HG03066 (cell line): Measurements from ENCODE around the gene UGT1A9.
"Not testable (repeated sequence)": the region's sequence is repeated elsewhere in the genome, so short reads cannot be mapped to it uniquely, and the experiment has no call there.

Experiments used
- ATAC-seq: cut with Tn5 transposase; IDR thresholded peaks from one replicate; pipeline ENCODE4 v1.9.1; 2021; ENCODE audit warnings: low read depth; ENCODE audit not compliant: unreplicated experiment

UGT1A9 gene

DNA sequence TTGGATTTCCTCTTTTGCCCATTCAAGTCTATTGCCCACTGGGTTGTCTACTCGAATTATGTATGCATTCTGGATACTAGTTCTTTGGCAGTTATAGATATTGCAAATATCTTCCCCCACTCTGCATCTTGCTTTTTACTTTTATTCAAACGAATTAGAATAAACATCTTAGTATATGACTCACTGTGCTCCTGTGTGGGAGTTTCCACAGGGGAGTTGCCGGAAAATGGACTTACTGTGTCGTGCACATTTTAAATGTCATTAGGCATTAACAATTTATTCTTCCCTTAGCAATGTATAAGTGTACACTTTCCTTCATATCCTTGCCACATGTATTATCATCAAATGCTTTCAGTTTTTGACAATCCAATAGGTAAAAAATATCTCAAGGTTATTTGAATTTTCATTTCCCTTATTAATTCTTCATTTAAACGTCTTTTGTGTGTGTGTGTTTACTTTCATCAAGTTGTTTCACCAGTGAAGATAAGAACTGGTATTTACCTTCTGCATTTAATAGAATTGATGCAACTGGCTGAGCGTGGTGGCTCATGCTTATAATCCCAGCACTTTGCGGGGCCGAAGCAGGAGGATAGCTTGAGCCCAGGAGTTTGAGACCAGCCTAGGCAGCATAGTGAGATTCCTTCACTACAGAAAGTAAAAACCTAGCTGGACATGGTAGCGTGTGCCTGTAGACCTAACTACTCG, 36.4 kb downstream of the UGT1A9 start:
- no peak for ATAC-seq

DNA sequence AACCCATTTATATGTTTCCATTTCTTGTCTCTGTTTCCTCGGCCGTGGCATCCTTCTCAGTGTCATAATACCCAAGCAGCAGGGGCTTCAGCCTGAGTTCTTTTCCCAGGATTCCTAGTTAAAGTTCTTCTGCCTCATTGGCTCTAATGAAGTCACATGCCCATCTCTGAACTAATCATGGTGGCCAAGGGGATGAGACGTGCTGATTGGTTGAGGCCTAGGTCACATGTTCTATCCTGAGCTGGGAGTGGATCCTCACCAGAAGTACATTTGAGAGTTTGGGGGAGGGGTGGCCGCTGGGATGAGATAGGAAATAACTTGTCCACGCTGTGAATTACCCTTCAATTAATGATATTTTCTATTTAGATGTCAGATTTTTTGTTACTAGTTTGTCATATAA, 37.2 kb downstream of the UGT1A9 start:
- no peak for ATAC-seq

DNA sequence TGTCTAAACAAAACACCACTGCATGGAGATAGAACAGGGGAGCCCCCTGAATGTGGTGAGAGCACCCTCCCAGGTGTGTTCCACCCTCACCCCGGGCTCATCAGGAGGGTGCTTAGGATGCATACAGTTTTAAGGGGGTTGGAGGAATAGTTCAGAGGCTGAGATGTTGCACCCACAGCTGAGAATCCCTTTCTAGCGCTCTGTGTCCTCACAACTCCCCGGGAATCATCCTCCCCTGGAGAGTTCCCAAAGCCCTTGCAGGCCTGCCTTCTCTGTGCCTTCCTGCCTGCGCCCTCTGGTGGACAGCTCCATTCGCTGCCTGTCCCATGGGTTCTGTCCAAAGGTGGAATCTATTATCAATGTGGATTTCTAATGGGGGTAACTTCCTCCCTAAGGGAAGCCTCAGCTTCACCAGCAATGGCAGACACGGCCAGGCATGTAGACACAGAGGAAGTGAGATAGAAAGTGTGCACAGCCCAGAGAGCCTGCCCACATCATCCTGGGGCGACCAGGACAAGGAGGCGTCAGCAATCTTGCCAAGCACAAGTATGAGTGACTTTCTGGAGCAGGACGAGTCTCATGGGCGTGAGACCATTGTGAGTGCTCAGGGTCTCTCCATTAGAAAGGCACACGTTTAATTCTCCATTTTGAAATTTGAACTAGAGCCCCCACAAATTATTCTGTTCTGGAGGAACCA, 39.8 kb downstream of the UGT1A9 start:
- no peak for ATAC-seq

DNA sequence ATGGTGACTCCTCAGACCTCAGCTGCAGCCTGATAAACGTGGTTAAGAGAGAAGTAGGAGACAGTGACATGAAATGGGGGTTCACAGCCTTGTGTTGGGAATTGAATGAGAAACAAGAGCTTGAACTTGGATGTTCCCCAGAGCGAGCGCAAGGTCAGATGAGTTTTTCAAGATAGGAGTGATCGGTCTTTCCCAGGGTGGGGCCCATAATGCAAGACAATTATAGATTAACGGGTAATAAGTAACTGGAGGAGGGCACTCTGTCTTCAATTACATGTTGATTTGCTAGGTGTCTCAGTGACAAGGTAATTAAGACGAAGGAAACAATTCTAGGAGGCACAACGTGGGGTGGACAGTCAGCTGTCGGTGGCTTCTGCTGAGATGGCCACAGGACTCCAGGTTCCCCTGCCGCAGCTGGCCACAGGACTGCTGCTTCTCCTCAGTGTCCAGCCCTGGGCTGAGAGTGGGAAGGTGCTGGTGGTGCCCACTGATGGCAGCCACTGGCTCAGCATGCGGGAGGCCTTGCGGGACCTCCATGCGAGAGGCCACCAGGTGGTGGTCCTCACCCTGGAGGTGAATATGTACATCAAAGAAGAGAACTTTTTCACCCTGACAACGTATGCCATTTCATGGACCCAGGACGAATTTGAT, 41.0 kb downstream of the UGT1A9 start, which contains the start of gene UGT1A5:
Gene UGT1A5 (plus strand): TSS at position 297 of the 651 bp plus-strand sequence. CDS start 85 bp downstream, at position 382.
- ATAC-seq: no peak

DNA sequence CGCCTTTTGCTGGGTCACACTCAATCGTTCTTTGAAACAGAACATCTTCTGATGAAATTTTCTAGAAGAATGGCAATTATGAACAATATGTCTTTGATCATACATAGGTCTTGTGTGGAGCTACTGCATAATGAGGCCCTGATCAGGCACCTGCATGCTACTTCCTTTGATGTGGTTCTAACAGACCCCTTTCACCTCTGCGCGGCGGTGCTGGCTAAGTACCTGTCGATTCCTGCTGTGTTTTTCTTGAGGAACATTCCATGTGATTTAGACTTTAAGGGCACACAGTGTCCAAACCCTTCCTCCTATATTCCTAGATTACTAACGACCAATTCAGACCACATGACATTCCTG, 41.5 kb downstream of the UGT1A9 start:
- no peak for ATAC-seq

DNA sequence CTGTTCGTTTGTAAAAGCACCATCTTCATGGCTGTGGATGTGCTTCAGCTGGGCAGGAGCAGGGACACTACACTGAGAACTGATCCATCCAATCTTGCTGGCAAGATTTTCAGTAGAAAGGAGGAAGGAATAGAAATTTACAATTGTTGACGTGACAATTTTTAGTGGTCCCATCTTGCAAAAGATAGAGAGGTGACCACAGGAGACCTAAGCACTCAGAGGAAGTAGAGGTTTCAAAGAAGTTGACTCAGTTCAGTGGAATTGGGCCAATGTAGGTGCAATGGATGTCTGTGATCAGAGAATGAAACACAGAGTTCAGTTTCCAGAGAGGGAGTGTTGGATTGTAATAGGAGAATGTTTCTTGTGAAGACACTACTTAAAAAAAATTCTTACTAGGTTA, 42.4 kb downstream of the UGT1A9 start:
- ATAC-seq: no peak

DNA sequence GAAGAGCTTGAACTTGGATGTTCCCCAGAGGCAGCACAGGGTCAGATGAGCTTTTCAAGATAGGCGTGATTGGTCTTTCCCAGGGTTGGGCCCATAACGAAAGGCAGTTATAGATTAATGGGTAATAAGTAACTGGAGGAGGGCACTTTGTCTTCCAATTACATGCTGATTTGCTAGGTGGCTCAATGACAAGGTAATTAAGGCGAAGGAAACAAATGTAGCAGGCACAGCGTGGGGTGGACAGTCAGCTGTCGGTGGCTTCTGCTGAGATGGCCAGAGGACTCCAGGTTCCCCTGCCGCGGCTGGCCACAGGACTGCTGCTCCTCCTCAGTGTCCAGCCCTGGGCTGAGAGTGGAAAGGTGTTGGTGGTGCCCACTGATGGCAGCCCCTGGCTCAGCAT, 46.9 kb downstream of the UGT1A9 start, which contains the start of gene UGT1A4:
Gene UGT1A4 (plus strand): TSS at position 185 of the 400 bp plus-strand sequence. CDS start 85 bp downstream, at position 270.
- ATAC-seq: no peak

DNA sequence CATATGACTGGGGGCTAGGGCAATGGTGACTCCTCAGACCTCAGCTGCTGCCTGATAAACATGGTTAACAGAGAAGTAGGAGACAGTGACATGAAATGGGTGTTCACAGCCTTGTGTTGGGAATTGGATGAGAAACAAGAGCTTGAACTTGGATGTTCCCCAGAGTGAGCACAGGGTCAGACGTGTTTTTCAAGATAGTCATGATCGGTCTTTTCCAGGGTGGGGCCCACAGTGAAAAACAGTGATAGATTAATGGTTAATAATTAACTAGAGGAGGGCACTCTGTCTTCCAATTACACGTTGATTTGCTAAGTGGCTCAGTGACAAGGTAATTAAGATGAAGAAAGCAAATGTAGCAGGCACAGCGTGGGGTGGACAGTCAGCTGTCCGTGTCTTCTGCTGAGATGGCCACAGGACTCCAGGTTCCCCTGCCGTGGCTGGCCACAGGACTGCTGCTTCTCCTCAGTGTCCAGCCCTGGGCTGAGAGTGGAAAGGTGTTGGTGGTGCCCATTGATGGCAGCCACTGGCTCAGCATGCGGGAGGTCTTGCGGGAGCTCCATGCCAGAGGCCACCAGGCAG, 57.1 kb downstream of the UGT1A9 start, which contains the start of gene UGT1A3:
Gene UGT1A3 (plus strand): TSS at position 320 of the 579 bp plus-strand sequence. CDS start 85 bp downstream, at position 405.
- ATAC-seq: no peak

DNA sequence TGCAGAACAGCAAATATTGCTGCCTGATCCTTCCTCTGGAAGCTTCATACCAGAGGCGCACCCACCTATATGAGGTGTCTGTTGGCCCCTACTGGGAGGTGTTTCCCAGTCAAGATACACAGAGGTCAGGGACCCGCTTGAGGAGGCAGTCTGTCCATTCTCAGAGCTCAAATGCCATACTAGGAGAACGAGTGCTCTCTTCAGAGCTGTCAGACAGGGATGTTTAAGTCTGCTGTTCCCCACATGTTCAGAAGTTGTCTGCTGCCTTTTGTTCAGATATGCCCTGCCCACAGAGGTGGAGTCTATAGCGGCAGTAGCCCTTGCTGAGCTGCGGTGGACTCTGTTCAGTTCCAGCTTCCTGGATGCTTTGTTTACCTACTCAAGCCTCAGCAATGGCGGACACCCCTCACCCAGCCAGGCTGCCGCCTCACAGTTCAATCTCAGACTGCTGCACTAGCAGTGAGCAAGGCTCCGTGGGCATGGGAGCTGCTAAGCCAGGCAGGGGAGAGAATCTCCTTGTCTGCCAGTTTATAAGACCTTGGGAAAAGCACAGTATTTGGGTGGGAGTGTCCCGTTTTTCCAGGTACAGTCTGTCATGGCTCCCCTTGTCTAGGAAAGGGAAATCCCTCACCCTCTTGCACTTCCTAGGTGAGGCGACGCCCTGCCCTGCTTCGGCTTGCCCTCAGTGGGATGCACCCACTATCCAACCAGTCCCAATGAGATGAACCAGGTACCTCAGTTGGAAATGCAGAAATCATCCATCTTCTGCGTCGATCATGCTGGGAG, 65.4 kb downstream of the UGT1A9 start:
- ATAC-seq: not testable (repeated sequence)

DNA sequence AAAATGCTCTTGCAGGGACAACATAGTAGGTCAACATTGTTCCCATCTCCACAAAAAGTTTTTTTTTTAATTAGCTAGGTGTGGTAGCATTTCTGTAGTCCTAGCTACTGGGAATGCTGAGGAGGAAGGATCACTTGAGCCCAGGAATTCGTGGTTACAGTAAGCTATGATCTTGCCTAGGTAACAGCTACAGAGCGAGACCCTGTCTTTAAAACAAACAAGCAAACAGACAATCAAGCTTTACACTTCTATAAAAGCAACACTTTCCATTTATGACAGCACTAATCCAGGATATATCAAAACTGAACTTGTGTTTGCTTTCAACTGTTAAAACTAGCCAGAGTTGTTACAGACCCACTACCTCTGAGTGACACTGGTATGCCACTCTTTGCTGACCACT, 69.2 kb downstream of the UGT1A9 start:
- no peak for ATAC-seq

DNA sequence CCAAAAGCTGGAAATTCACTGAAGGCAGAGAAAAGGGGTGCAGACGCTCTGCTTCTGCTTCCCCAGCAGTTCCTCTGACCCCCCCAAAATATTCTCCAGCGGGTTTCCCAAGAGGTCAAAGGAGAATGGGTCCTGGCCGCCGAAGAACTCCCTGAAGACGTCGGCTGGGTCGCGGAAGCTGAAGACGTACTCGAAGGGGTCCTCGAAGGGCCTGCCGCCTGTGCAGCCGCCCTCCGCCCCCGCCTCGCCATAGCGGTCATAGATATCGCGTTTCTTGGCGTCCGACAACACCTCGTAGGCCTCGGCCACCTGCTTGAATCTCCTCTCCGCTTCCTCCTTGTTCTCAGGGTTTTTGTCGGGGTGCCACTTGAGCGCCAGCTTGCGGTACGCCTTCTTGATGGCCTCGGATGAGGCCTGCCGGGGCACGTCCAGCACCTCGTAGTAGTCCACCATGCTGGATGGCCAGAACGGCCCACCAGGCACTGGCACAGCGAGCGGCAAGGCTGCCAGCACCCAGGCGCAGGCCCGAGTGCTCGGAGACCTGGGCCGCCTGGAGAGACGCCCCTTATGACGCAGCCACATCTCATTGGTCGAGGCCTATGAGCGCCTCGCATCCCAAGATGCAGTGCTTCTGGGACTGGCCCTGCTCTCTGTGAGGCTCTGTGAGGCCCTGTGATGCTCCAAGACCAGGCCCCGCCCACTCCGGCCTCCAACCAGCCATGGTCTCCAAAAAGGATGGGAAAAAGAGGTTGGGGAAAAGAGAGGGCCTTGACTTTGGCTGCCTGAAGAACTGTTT, 72.0 kb downstream of the UGT1A9 start:
- no peak for ATAC-seq

DNA sequence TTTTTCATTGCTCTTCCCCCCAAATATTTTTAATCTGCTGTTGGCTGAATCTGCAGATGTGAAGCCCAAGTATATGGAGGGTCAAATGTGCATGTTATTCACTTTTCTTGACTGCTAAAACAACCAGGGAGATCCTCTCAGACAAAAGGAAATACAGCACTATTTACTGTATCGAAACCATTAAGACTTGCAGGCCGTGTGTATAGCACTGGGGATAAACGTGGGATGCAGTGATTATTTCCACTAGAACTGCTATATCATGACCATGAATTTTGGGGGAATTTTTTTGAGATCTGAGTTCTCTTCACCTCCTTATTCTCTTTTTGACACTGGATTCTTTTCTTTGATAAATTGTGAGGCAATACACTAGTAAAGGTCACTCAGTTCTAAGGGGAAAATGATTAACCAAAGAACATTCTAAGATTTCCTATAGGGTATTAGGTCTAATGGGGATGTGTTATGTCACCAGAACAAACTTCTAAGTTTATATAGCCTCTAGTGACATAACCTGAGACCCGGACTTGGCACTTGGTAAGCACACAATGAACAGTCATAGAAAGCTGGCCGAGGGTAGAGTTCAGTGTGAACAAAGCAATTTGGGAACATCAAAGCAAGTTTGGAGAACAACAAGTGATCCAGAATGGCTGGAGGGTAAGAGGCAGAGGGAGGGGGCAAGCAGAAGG, 73.5 kb downstream of the UGT1A9 start:
- no peak for ATAC-seq

DNA sequence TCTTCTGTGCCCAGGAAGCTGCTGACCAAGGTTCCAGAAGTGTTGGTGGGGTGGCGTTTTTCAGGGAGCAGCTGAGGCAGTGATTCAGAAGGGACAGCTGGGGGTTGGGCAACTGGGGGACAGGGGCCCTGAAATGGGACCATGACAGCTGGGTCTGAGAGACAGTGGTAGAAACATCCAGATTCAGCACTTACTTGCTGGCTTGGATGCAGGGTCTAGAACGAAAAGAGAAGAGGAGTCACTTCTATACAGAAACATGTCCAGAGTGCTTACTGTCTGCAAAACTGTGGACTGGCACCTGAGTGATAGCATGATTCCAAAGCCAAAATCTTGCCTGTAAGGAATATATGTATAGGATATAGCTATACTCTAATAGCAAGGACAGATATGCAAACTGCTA, 74.1 kb downstream of the UGT1A9 start:
- ATAC-seq: not testable (repeated sequence)

DNA sequence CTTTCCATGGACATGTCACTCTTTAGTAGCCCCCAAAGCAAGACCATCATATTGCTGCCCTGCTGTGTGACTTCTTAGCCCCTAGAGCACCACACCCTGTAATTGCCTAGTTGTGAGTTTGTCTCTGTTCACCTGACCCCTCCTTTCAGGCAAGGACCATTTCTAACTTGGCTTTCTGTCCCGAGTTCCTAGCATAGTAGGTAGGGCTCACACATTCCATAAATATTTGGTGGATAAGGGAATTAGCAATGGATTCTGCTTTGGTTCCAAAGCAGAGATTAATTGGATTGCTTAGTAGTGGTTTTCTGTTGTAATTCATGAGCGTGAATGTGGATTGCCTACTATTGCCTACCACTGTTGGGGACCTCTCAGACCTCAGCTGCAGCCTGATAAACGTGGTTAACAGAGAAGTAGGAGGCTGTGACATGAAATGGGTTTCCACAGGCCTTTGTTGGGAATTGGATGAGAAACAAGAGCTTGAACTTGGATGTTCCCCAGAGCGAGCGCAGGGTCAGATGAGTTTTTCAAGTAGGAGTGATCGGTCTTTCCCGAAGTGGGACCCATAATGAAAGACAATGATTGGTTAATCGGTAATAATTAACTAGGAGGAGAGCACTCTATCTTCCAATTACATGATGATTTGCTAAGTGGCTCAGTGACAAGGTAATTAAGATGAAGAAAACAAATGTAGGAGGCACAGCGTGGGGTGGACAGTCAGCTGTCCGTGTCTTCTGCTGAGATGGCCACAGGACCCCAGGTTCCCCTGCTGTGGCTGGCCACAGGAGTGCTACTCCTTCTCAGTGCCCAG, 75.0 kb downstream of the UGT1A9 start:
- ATAC-seq: no peak

DNA sequence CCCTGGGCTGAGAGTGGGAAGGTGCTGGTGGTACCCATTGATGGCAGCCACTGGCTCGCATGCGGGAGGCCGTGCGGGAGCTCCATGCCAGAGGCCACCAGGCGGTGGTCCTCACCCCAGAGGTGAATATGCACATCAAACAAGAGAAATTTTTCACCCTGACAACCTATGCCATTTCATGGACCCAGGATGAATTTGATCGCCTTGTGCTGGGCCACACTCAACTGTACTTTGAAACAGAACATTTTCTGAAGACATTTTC, 75.5 kb downstream of the UGT1A9 start:
- no peak for ATAC-seq

DNA sequence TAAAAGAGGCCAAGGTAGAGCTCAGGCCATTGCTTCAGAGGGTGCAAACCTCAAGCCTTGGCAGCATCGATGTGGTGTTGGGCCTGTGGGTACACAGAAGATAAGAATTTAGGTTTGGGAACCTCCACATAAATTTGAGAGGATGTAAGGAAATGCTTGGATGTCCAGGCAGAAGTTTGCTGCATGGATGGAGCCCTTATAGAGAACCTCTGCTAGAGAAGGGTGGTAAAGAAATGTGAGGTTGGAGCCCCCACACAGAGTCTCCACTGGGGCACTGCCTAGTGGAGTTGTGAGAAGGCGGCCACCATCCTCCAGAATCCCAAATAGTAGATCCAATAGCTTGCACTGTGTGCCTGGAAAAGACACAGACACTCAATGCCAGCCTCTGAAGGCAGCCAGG, 79.0 kb downstream of the UGT1A9 start:
- ATAC-seq: not testable (repeated sequence)

DNA sequence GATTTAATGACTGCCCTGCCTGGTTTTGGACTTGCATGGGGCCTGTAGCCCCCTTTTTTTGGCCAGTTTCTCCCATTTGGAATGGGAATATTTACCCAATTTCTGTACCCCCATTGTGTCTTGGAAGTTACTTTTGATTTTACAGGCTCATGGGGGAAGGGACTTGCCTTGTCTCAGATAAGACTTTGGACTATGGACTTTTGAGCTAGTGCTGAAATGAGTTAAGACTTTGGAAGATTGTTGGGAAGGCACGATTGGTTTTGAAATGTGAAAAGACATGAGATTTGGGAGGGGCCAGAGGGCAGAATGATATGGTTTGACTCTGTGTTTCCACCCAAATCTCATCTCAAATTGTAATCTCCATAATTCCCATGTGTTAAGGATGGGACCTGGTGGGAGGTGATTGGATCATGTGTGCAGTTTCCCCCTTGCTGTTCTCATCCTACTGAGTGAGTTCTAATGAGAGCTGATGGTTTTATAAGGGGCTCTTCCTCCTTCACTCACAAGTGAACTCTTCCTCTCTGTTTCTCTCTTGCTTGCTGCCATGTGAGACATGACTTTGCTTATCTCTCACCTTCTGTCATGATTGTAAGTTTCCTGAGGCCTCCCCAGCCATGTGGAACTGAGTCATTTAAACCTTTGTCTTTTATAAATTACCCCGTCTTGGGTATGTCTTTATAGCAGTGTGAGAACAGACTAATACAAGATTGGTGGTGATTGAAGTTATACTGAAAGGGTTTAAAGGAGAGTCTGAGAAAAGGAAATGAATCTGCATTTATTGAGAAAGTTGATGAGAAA, 79.7 kb downstream of the UGT1A9 start:
- ATAC-seq: not testable (repeated sequence)
